ENCODE results near the gene ADAM11.

Gene ADAM11

GRCh38 chr17:44749980-44750318 lies 8.8 kb upstream of the ADAM11 start:
- no peaks in the 10 kb centered on the region for H3K4me1 ChIP-seq (ENCODE audit: control insufficient read depth, insufficient read depth, low read length)
- H3K27ac ChIP-seq (ENCODE audit: extremely low read depth, low read depth, low read length), result no peak overlapping the region
- CTCF ChIA-PET, result interaction anchor here (1.4 to 1.7 kb wide), 2 partner anchors 14 to 25 kb away, joined by 3 read pairs; no protein-coding TSS in a partner anchor
- peaks cover 6 to 63% of the 10 kb centered on the region in 2 experiments; a peak in 2 of 3 replicates for H3K36me3 ChIP-seq (ENCODE audit: control insufficient read depth in 2 of 2, insufficient read depth in 1 of 2, low read length in 2 of 2)
- POLR2A ChIA-PET, result interaction anchor here (1.1 kb wide), 1 partner anchor 13 kb away, joined by 3 read pairs; no protein-coding TSS in a partner anchor
- H3K9me3 ChIP-seq (ENCODE audit: control insufficient read depth, insufficient read depth, low read depth, low read length), result no peaks in the 10 kb centered on the region
- TF ChIP-seq ZBTB10 (tag by site-specific recombination; IDR thresholded peaks at IDR 0.05), result no peak
- 0 out of 2 replicates have a peak, but pooled peaks have one; percentile 9 for TF ChIP-seq SP2 (tag by site-specific recombination; IDR thresholded peaks at IDR 0.05)
- H3K4me3 ChIP-seq (ENCODE audit: low read depth, low read length), result no peak overlapping the region

- CTCF ChIA-PET, result no interaction called here
Measured at GRCh38 chr17:44751331-44751730, 7.5 kb upstream of the ADAM11 start.

GRCh38 chr17:44751806-44752205 lies 7.0 kb upstream of the ADAM11 start:
- no peak overlapping the region for H3K27ac ChIP-seq (ENCODE audit: extremely low read depth, low read depth, low read length)
- H3K4me1 ChIP-seq (ENCODE audit: control insufficient read depth, insufficient read depth, low read length), result no peaks in the 10 kb centered on the region
- no peak for TF ChIP-seq KLF9 (tag by site-specific recombination; IDR thresholded peaks at IDR 0.05; ENCODE audit: low read depth)
- TF ChIP-seq PRDM6 (tag by site-specific recombination; IDR thresholded peaks at IDR 0.05), result no peak
- TF ChIP-seq ZNF561 (tag by site-specific recombination; IDR thresholded peaks at IDR 0.05; ENCODE audit: borderline replicate concordance), result no peak
- TF ChIP-seq EGR2 (tag by site-specific recombination; IDR thresholded peaks at IDR 0.05; ENCODE audit: low read depth), result no peak
- no peak for TF ChIP-seq ZIC2 (tag by site-specific recombination; IDR thresholded peaks at IDR 0.05)
- POLR2A ChIA-PET, result no interaction called here
- no peaks in the 10 kb centered on the region for H3K9me3 ChIP-seq (ENCODE audit: control insufficient read depth, insufficient read depth, low read depth, low read length)
- peaks cover 5 to 52% of the 10 kb centered on the region in 2 experiments; a peak in 2 of 3 replicates for H3K36me3 ChIP-seq (ENCODE audit: control insufficient read depth in 2 of 2, insufficient read depth in 1 of 2, low read length in 2 of 2)
- H3K4me3 ChIP-seq (ENCODE audit: low read depth, low read length), result no peak overlapping the region
- CTCF ChIA-PET, result interaction anchor here (1.2 kb wide), 1 partner anchor 206 kb away, joined by 3 read pairs; no protein-coding TSS in a partner anchor

More at GRCh38 chr17:44751331-44751730, 7.5 kb upstream of the ADAM11 start:
- POLR2A ChIA-PET, result no interaction called here
- Histone ChIP-seq H3K9me3 (ENCODE audit: control insufficient read depth, insufficient read depth, low read depth, low read length) (no peaks in the 10 kb centered on the region), H3K4me3 (ENCODE audit: low read depth, low read length) (no peak overlapping the region), H3K27ac (ENCODE audit: extremely low read depth, low read depth, low read length) (no peak overlapping the region), H3K36me3 (ENCODE audit: control insufficient read depth in 2 of 2, insufficient read depth in 1 of 2, low read length in 2 of 2) (peaks cover 5 to 56% of the 10 kb centered on the region in 2 experiments; a peak in 2 of 3 replicates), H3K4me1 (ENCODE audit: control insufficient read depth, insufficient read depth, low read length) (no peaks in the 10 kb centered on the region)
- TF ChIP-seq ZNF16 (tag by site-specific recombination; IDR thresholded peaks at IDR 0.05; ENCODE audit: low read depth) (no peak), BCL11A (tag by site-specific recombination; IDR thresholded peaks at IDR 0.05; ENCODE audit: low read depth) (no peak), ZNF366 (tag by site-specific recombination; conservative IDR thresholded peaks at IDR 0.05) (0 out of 2 replicates have a peak, but pooled peaks have one; percentile 12), MYNN (tag by site-specific recombination; IDR thresholded peaks at IDR 0.05; ENCODE audit: borderline replicate concordance) (no peak), ZNF18 (tag by site-specific recombination; IDR thresholded peaks at IDR 0.05) (no peak), HOXA7 (CRISPR knock-in tag; IDR thresholded peaks at IDR 0.05; ENCODE audit: borderline replicate concordance) (no peak), ZNF239 (tag by site-specific recombination; IDR thresholded peaks at IDR 0.05) (no peak), ZNF600 (tag by site-specific recombination; IDR thresholded peaks at IDR 0.05) (no peak), YY1 (tag by site-specific recombination; IDR thresholded peaks at IDR 0.05) (no peak)
